GM19023 (cell line): Measurements from ENCODE around the gene DNAAF5.
"Not testable (repeated sequence)": the region's sequence is repeated elsewhere in the genome, so short reads cannot be mapped to it uniquely, and the experiment has no call there.

ENCODE experiments used
- ATAC-seq: cut with Tn5 transposase; IDR thresholded peaks from one replicate; pipeline ENCODE4 v1.9.1; 2021; ENCODE audit warnings: mild to moderate bottlenecking, moderate library complexity; ENCODE audit not compliant: unreplicated experiment

The DNAAF5 gene

GRCh38 chr7:745431-746154 is 19.1 kb downstream of the DNAAF5 start:
- no peak for ATAC-seq

- ATAC-seq, result no peak
These were observed 19.9 kb downstream of the DNAAF5 start for GRCh38 chr7:746155-747061.

GRCh38 chr7:747186-747585 is 20.7 kb downstream of the DNAAF5 start:
- ATAC-seq, result no peak

- ATAC-seq, result no peak
These were observed 21.9 kb downstream of the DNAAF5 start for GRCh38 chr7:748446-748845.

- no peak for ATAC-seq
These were observed 22.6 kb downstream of the DNAAF5 start for GRCh38 chr7:749140-749551.

GRCh38 chr7:750111-750905 is 23.8 kb downstream of the DNAAF5 start:
- ATAC-seq, result no peak

- ATAC-seq, result no peak
These were observed 25.3 kb downstream of the DNAAF5 start for GRCh38 chr7:751826-752225.

GRCh38 chr7:752256-752655 is 25.8 kb downstream of the DNAAF5 start:
- ATAC-seq, result not testable (repeated sequence)

GRCh38 chr7:753190-753589 is 26.7 kb downstream of the DNAAF5 start:
- ATAC-seq, result no peak

GRCh38 chr7:754531-755412 is 28.3 kb downstream of the DNAAF5 start:
- ATAC-seq, result no peak

- no peak for ATAC-seq
These were observed 28.9 kb downstream of the DNAAF5 start for GRCh38 chr7:755413-755805.

- ATAC-seq, result no peak
These were observed 29.9 kb downstream of the DNAAF5 start for GRCh38 chr7:756231-756927.

GRCh38 chr7:756928-757560 is 30.5 kb downstream of the DNAAF5 start:
- ATAC-seq, result no peak

- no peak for ATAC-seq
These were observed 31.3 kb downstream of the DNAAF5 start for GRCh38 chr7:757741-758163.

- ATAC-seq, result no peak
These were observed 33.1 kb downstream of the DNAAF5 start for GRCh38 chr7:759569-759968.

- ATAC-seq, result no peak
These were observed 33.5 kb downstream of the DNAAF5 start for GRCh38 chr7:760006-760405.

GRCh38 chr7:761101-761500 is 34.6 kb downstream of the DNAAF5 start:
- no peak for ATAC-seq

GRCh38 chr7:761631-762030 is 35.1 kb downstream of the DNAAF5 start:
- ATAC-seq, result no peak

- ATAC-seq, result no peak
These were observed 36.4 kb downstream of the DNAAF5 start for GRCh38 chr7:762885-763284.
